Ishikawa (cell line): ENCODE measurements around the gene LRRFIP2.

Source experiments
- RAD21 ChIP-seq: IDR thresholded peaks from 2 replicates; pipeline ENCODE4 v1.6.1; 2012; ENCODE audit warnings: low read depth
- TEAD4 ChIP-seq: IDR thresholded peaks from 2 replicates; pipeline ENCODE4 v1.6.1; 2012

GRCh38 chr3:37125195-37126073, 48.9 kb downstream of the LRRFIP2 start:
- TF ChIP-seq RAD21 (no peak), TEAD4 (no peak)
